Central memory CD4-positive, alpha-beta T cell (primary cell): Measurements from ENCODE around the gene IFITM2.
"Not testable (repeated sequence)": the region's sequence is repeated elsewhere in the genome, so short reads cannot be mapped to it uniquely, and the experiment has no call there.

Experiments
- DNase-seq: peaks from one replicate; pipeline ENCODE4 v3.0.0; 2022

IFITM2 gene

GRCh38 chr11:327581-327923, 19.9 kb downstream of the IFITM2 start:
- no peak for DNase-seq

GRCh38 chr11:328012-328411, 20.4 kb downstream of the IFITM2 start:
- DNase-seq, result no peak

- not testable (repeated sequence) for DNase-seq
Measured at GRCh38 chr11:328516-329100, 21.0 kb downstream of the IFITM2 start.

- DNase-seq, result no peak
Measured at GRCh38 chr11:329886-330253, 22.3 kb downstream of the IFITM2 start.

DNA sequence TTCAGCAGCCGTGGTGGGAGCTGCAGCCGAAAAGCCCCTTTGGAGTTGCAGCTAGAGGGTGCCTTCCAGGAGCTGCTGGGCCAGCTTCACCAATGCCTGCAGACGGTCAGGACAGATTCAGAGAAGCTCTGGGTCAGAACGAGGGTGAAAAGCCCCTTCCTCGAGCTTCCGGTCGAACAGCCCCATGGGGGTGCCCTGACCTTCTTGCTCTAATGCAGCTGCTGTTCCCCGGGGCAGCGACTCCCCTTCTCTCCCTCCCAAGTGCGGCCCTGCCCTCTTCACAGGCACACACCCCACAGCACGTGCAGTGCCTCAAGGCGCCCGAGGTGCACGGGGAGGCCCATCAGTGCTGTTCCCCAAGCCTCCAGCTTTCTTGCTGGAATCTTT, 22.7 kb downstream of the IFITM2 start:
- no peak for DNase-seq

DNA sequence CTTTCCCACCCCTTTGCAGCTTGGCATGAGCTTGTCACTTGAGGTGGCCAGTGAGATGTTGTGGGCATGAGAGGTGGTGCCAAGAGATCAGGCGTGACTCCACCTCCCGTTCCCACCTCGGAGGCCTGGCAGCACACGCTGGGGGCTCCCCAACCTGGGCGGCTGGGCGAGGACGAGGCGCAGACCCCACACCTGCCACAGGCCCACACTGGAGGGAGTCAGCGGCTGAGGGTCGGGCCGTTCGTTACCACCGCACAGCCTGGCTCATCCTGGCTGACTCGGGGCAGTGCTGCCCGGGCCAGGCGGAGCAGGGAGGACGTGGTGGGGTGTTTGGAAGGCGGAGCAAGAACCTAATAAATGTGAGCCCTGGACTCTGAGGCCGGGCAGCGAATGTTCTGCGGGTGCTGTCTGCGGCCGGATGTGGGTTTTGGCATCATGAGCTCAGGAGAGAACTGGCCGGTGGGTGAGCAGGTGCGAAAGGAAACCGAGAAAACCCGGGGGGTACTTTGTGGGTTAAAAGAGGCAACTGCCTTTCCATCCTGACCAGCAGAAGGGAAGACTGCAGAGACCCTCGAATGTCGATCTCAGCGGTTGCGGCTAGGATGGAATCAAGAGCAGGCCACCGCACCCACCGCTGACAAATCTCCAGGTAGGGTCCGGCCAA, 23.2 kb downstream of the IFITM2 start:
- DNase-seq, result no peak

DNA sequence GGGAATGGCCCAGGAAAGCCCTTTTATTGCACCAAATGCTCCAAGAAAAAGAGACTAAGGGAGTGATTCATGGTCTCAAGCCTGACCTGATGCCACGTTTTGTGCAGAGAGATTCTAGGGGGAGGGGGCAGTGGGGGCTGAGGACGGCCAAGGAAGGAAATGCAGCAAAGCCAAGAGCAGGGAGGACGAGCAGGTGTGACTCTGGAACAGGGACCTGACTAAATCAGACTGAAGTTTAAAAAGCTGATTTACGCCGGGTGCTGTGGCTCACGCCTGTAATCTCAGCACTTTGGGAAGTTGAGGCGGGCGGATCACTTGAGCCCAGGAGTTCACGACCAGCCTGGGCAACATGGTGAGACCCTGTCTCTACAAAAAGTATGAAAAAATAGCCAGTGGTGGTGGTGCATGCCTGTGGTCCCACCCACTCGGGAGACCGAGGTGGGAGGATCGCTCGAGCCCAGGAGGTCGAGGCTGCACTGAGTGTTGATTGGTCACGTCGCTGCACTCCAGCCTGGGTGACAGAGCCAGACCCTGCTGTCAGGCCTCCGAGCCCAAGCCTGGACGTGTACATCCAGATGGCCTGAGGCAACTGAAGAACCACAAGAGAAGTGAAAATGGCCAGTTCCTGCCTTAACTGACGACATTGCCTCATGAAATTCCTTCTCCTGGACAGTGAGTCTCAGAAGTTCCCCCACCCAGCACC, 23.9 kb downstream of the IFITM2 start:
- no peak for DNase-seq

DNA sequence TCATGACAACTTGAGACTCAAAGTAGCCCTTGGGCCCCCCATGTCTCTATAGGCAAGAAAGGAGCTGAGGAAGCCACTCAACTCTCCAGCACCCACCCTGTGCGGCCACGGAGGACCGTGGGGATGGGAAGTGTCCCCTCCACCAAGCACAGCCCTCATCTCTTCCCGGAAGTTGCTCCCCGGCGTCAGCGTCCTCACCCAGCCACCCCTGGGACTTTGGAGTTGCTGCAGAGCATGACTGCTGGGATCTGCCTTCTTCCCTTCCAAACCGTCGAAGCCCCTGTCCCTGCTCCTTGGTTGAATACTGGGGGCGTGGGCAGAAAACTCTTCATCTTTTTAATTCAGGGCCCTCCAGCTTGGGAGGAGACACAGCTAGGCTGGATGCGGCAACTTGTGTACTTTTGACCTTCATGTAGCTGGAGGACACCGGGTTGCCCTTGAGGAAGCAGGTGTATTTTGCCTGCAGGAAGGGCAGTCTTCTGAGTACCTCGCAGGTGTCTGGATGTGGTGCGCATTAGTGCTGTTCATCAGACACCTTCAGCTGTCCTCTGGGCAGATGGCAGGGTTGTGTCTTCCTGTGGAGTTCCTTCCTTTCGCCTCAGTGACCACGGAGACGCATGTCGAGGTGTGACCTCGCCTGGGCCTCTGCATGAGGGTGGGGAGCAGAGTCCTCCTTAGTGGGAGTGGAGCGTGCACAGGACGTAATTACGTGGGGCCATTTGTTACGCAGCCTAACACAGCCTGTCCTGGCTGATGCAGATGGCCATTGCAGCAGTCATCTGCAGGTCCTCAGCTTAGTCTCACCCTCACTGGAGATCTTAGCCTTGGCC, 25.2 kb downstream of the IFITM2 start:
- no peak for DNase-seq

DNA sequence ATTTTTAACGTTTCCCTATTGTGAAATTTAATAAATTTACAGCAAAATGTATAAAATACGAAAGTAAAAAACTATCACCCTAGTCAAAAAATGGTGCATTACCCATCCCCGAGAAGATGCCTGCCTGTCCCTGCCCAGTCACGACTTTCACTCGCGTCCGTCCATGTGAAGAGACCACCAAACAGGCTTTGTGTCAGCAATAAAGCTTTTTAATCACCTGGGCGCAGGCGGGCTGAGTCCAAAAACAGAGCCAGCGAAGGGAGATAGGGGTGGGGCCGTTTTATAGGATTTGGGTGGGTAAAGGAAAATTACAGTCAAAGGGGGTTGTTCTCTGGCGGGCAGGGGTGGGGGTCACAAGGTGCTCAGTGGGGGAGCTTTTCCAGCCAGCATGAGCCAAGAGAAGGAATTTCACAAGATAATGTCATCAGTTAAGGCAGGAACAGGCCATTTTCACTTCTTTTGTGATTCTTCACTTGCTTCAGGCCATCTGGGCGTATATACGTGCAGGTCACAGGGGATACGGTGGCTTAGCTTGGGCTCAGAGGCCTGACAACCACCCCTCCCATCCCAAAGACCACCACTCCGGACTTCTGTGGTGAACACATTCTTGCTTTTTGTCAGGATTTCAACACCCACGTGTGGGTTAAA, 26.1 kb downstream of the IFITM2 start:
- not testable (repeated sequence) for DNase-seq

GRCh38 chr11:334264-334994, 26.8 kb downstream of the IFITM2 start:
- DNase-seq, result no peak

- no peak for DNase-seq
Measured at GRCh38 chr11:335779-336658, 28.4 kb downstream of the IFITM2 start.

- no peak for DNase-seq
Measured at GRCh38 chr11:336659-337198, 29.1 kb downstream of the IFITM2 start.

DNA sequence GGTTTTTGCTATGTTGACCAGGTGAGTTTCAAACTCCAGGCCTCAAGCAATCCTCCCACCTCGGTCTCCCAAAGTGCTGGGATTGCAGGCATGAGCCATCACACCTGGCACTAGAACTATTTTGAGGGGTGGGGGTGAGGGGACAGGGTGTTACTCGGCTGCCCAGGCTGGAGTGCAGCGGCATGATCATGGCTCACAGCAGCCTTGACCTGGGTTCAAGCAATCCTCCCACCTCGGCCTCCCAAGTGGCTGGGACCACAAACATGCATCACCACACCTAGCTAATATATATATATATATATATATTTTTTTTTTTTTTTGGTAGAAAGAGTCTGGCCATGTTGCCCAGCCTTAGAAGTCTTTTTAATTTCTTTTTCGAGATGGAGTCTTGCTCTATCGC, 30.1 kb downstream of the IFITM2 start:
- no peak for DNase-seq

- no peak for DNase-seq
Measured at GRCh38 chr11:339963-340362, 32.3 kb downstream of the IFITM2 start.

- DNase-seq, result no peak
Measured at GRCh38 chr11:340539-341512, 33.2 kb downstream of the IFITM2 start.

GRCh38 chr11:342328-342727, 34.7 kb downstream of the IFITM2 start:
- DNase-seq, result no peak

DNA sequence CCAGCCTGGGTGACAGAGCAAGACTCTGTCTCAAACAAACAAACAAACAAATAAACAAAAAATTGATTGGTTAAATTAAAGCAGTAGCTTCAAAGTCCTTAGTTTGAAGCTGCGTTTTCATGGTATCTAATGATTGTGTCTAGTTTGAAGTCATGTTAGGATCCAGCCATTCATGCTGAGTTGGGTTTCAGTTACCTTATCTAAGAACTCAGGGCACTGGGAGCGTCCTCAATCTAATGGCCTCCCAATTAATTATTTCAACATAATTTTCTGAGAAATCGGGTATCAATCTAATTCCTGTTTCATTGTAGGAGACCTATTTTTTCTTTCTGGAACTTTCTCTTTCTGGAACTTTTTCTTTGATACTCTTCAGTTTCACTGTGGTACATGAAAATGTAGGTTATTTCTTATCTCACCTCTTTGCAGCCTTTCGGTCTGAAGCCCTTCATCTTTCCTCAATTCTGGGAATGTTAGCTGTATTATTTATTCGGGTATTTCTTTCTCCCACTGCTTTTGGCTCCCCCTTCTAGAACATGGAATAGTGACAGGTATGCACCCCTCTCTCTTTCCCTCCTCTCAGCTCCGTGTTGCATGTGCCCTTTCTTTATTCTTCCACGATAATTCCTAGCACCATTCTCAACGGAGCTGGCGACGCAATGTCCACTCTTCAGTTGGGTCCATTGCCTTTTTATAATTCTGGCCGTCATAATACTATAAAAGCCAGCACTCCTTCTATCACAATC, 37.4 kb downstream of the IFITM2 start:
- DNase-seq, result no peak

DNA sequence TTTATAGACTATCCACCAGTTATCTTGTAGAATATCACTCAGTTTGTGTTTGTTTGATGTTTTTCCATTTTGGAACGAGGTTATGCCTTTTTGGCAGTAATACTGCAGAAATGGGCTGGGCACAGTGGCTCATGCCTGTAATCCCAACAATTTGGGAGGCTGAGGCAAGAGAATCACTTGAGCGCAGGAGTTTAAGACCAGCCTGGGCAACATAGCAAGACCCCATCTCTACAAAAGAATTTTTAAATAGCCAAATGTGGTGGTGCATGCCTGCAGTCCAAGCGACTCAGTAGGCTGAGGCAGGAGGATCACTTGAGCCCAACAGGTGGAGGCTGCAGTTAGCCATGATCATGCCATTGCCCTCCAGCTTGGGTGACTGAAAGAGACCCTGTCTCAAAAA, 38.9 kb downstream of the IFITM2 start:
- no peak for DNase-seq
